SU-DHL-6 (cell line): ENCODE measurements around the gene MEAK7.

Experiments
- H2AFZ ChIP-seq: fragments of 200-600 bp; sonication (generic); 2 replicates; pipeline ENCODE4 v1.6.1; 2014; ENCODE audit warnings: low read depth, mild to moderate bottlenecking, moderate library complexity, mixed read lengths, antibody characterized with exemption, low read length; ENCODE audit not compliant: severe bottlenecking
- H3F3A ChIP-seq: fragments of 200-600 bp; shearing (Covaris generic); 2 replicates; pipeline ENCODE4 v1.6.0; 2016; ENCODE audit warnings: antibody characterized with exemption, mild to moderate bottlenecking; ENCODE audit not compliant: insufficient read depth
- H3K27ac ChIP-seq: fragments of 200-600 bp; sonication (generic); 2 replicates; pipeline ENCODE4 v1.5.1; 2016; ENCODE audit warnings: low read depth, mild to moderate bottlenecking, low read length, moderate library complexity, mixed read lengths
- H3K27me3 ChIP-seq: fragments of 200-600 bp; sonication (generic), shearing (Covaris generic); 2 replicates; pipeline ENCODE4 v1.6.0; 2014; ENCODE audit warnings: mild to moderate bottlenecking, low read length
- H3K36me3 ChIP-seq: fragments of 200-600 bp; sonication (generic); 2 replicates; pipeline ENCODE4 v1.6.1; 2014; ENCODE audit warnings: mild to moderate bottlenecking, low read length, mixed read lengths
- H3K4me2 ChIP-seq: fragments of 300-600, 200-600 bp; shearing (Covaris generic), sonication (generic); 2 replicates; pipeline ENCODE4 v1.6.0; 2014; ENCODE audit warnings: low read length, low read depth, mild to moderate bottlenecking; ENCODE audit not compliant: poor library complexity, severe bottlenecking
- H3K4me3 ChIP-seq: fragments of 200-600 bp; sonication (generic); 2 replicates; pipeline ENCODE4 v1.5.1; 2014; ENCODE audit warnings: antibody characterized with exemption, low read length, mild to moderate bottlenecking, mixed read lengths; ENCODE audit not compliant: insufficient read depth, poor library complexity, severe bottlenecking
- H3K79me2 ChIP-seq: fragments of 200-600 bp; sonication (generic); 2 replicates; pipeline ENCODE4 v1.6.1; 2014; ENCODE audit warnings: mild to moderate bottlenecking, low read length, moderate library complexity; ENCODE audit not compliant: insufficient read depth
- H3K9ac ChIP-seq: fragments of 200-600 bp; sonication (generic); 2 replicates; pipeline ENCODE4 v1.7.0; 2014; ENCODE audit warnings: mild to moderate bottlenecking, low read length
- H3K9me2 ChIP-seq: fragments of 200-600 bp; sonication (generic); replicated peaks from 2 replicates; pipeline ENCODE4 v1.6.1; 2014; ENCODE audit warnings: low read length; ENCODE audit not compliant: insufficient read depth
- H3K9me3 ChIP-seq: fragments of 200-600 bp; sonication (generic); 2 replicates; pipeline ENCODE4 v1.6.1; 2014; ENCODE audit warnings: low read length, mixed read lengths; ENCODE audit not compliant: insufficient read depth
- H4K20me1 ChIP-seq: fragments of 200-600 bp; sonication (generic); 2 replicates; pipeline ENCODE4 v1.6.1; 2014; ENCODE audit warnings: low read depth, mild to moderate bottlenecking, antibody characterized with exemption, low read length, moderate library complexity, mixed read lengths
- EZH2phosphoT487 ChIP-seq: fragments of 200-600 bp; sonication (generic), shearing (Covaris generic); conservative IDR thresholded peaks from 2 replicates; pipeline ENCODE4 v1.6.1; 2018; ENCODE audit warnings: mild to moderate bottlenecking, antibody characterized with exemption, low read length, moderate library complexity, mixed read lengths
- TF ChIP-seq, protein P1 (sequence below): fragments of 200-600 bp; sonication (generic); IDR thresholded peaks from one replicate; pipeline ENCODE4 v1.5.1; 2017; ENCODE audit warnings: antibody characterized with exemption, mild to moderate bottlenecking, low read length, moderate library complexity; ENCODE audit not compliant: insufficient read depth, poor library complexity, severe bottlenecking

The MEAK7 gene

GRCh38 chr16:84461029-84461412 lies 43.4 kb downstream of the MEAK7 start:
- Histone ChIP-seq H3K9ac (no peak overlapping the region), H2AFZ (no peak overlapping the region)

DNA sequence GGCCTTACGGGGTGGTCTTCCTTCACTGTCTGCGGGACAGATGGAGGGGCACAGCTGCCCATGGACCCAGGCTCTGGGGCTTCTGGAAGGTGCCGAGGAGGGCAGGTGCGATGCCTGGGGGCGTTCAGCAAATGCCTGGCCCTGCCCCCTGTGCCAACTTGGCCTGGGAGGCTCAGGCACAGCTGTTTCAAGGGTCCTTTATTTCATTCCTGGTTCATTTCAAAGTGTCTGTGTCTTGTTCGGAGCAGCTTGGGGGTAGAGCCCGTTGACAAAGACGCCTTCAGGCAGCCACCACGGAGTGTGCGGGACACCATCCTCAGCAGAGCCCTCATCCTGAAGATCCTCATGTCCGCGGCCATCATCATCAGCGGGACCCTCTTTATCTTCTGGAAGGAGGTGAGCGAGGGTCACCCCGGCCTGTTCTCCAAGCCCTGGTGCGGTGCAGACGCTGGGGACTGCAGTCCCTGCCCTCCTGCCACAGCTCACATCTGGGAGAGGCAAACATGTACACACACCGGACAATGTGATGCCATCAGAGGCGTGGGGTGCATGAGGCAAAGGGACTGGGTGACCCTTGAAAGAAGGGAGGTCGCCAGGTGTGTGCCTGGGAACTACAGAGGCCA lies 43.9 kb downstream of the MEAK7 start:
- H2AFZ ChIP-seq, result no peak overlapping the region
- H3K9ac ChIP-seq, result no peak overlapping the region
- H3K27ac ChIP-seq, result no peak overlapping the region
- TF ChIP-seq, protein P1, sequence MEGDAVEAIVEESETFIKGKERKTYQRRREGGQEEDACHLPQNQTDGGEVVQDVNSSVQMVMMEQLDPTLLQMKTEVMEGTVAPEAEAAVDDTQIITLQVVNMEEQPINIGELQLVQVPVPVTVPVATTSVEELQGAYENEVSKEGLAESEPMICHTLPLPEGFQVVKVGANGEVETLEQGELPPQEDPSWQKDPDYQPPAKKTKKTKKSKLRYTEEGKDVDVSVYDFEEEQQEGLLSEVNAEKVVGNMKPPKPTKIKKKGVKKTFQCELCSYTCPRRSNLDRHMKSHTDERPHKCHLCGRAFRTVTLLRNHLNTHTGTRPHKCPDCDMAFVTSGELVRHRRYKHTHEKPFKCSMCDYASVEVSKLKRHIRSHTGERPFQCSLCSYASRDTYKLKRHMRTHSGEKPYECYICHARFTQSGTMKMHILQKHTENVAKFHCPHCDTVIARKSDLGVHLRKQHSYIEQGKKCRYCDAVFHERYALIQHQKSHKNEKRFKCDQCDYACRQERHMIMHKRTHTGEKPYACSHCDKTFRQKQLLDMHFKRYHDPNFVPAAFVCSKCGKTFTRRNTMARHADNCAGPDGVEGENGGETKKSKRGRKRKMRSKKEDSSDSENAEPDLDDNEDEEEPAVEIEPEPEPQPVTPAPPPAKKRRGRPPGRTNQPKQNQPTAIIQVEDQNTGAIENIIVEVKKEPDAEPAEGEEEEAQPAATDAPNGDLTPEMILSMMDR, result no peak
- no peak for TF ChIP-seq EZH2phosphoT487
- H3K27me3 ChIP-seq, result no peaks in the 10 kb centered on the region
- H3K36me3 ChIP-seq, result no peaks in the 10 kb centered on the region
- no peak overlapping the region for H3K4me2 ChIP-seq
- H4K20me1 ChIP-seq, result no peaks in the 10 kb centered on the region
- no peaks in the 10 kb centered on the region for H3F3A ChIP-seq
- no peaks in the 10 kb centered on the region for H3K79me2 ChIP-seq
- H3K9me2 ChIP-seq, result no peaks in the 10 kb centered on the region
- no peak overlapping the region for H3K4me3 ChIP-seq
- no peaks in the 10 kb centered on the region for H3K9me3 ChIP-seq

More at GRCh38 chr16:84461029-84461412, 43.4 kb downstream of the MEAK7 start:
- Histone ChIP-seq H3K27ac (no peak overlapping the region), H3K79me2 (no peaks in the 10 kb centered on the region), H4K20me1 (no peaks in the 10 kb centered on the region), H3K4me3 (no peak overlapping the region), H3F3A (no peaks in the 10 kb centered on the region), H3K9me3 (no peaks in the 10 kb centered on the region), H3K36me3 (no peaks in the 10 kb centered on the region), H3K27me3 (no peaks in the 10 kb centered on the region), H3K4me2 (no peak overlapping the region), H3K9me2 (no peaks in the 10 kb centered on the region)
- no peak for TF ChIP-seq EZH2phosphoT487
- TF ChIP-seq, protein P1, result no peak

DNA sequence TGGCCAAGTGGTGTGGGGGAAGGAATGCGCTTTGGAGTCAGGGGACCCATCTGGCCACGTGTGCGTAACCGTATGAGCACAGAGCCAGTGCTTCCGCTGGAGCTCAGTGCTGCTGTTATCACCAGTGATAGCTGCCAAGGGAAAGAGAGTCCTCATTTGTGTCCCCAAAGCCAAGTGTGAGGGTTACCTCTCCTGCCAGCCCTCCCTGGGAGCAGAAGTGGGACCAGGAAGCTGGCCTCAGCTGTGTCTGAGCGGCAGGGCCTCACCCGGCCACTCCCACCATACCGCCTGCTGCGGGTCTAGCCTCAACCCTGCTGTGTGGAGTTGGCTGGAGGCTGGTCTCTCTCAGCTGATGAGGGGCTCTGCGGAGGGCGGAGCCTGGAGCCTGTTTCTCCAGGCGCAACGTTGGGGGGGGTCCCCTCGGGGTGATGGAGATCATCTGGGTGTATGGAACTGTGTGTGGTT lies 44.5 kb downstream of the MEAK7 start:
- no peaks in the 10 kb centered on the region for H3K27me3 ChIP-seq
- H3K9ac ChIP-seq, result no peak overlapping the region
- H2AFZ ChIP-seq, result no peak overlapping the region
- TF ChIP-seq EZH2phosphoT487, result no peak
- TF ChIP-seq, protein P1, result no peak
- H3K9me2 ChIP-seq, result no peaks in the 10 kb centered on the region
- H3F3A ChIP-seq, result no peaks in the 10 kb centered on the region
- no peak overlapping the region for H3K4me3 ChIP-seq
- no peaks in the 10 kb centered on the region for H4K20me1 ChIP-seq
- no peaks in the 10 kb centered on the region for H3K9me3 ChIP-seq
- no peaks in the 10 kb centered on the region for H3K36me3 ChIP-seq
- no peak overlapping the region for H3K27ac ChIP-seq
- H3K4me2 ChIP-seq, result no peak overlapping the region
- no peaks in the 10 kb centered on the region for H3K79me2 ChIP-seq
